Right lobe of liver (tissue), 6 donors: Measurements from ENCODE around the gene ACSBG1. TPM values are rescaled to one million over a fixed set of nuclear protein-coding genes. Genes with fewer than 3 reads are reported as not detected.

Experiments
- ATAC-seq, 4 donors: fragments of 200-7000 bp; cut with Tn5 transposase; one replicate each; pipeline ENCODE4 v1.9.1; 2020; ENCODE audit warnings: mild to moderate bottlenecking in 4 of 4, moderate library complexity in 4 of 4
- DNase-seq, 3 donors: peaks; one replicate each; pipeline ENCODE4 v3.0.0-alpha.2; 2020
- H3K27ac ChIP-seq, 3 donors: fragments of 200-600 bp; one replicate each; pipeline ENCODE4 v1.8.0; 2022
- H3K27me3 ChIP-seq, 2 donors: fragments of 200-600 bp; one replicate each; pipeline ENCODE4 v1.8.0; 2022
- H3K36me3 ChIP-seq, 4 donors: fragments of 200-600 bp; sonication (generic) in 1 of 4; one replicate each; pipeline versions ENCODE4 v1.5.1 to v1.8.0; 2017 to 2022; ENCODE audit warnings: control low read depth in 1 of 4
- H3K4me1 ChIP-seq, 4 donors: fragments of 200-600 bp; sonication (generic) in 1 of 4; one replicate each; pipeline versions ENCODE4 v1.5.1 to v1.8.0; 2017 to 2022; ENCODE audit warnings: control low read depth in 1 of 4
- H3K4me3 ChIP-seq, 3 donors: fragments of 200-600 bp; one replicate each; pipeline ENCODE4 v1.8.0; 2022
- H3K9me3 ChIP-seq, 4 donors: fragments of 200-600 bp; sonication (generic) in 1 of 4; one replicate each; pipeline versions ENCODE4 v1.5.1 to v1.8.0; 2017 to 2022; ENCODE audit warnings: control low read depth in 1 of 4
- CTCF ChIP-seq, 4 donors: fragments of 200-600 bp in 3 of 4; fragments of 450-650 bp in 1 of 4; IDR thresholded peaks; one replicate each; pipeline versions ENCODE4 v1.5.1 to v1.8.0; 2016 to 2022; ENCODE audit warnings: antibody characterized with exemption in 4 of 4, mild to moderate bottlenecking in 2 of 4
- POLR2A ChIP-seq: fragments of 450-650 bp; IDR thresholded peaks from one replicate; pipeline ENCODE4 v1.6.1; 2017; ENCODE audit warnings: antibody characterized with exemption, mild to moderate bottlenecking
- WGBS: methylation state at CpG from one replicate; pipeline ENCODE4 v1.1.6; 2018; ENCODE audit warnings: low coverage, low lambda C conversion rate; ENCODE audit not compliant: insufficient coverage; ENCODE audit errors: missing lambda C conversion rate; 5-methylcytosine and 5-hydroxymethylcytosine counted together
- intact Hi-C, 2 donors: fragments of 100-400 bp; cut with DNase I; formaldehyde crosslinking; loops; one replicate each; pipeline versions ENCODE4 v1.11.2 to v1.14.1; 2022
- total RNA-seq, 6 experiments: library from RNA; depleted of rRNA in 2 of 6; stranded (reverse); fragments of >200 nt in 2 of 6; fragmentation: NEBNext Ultra II Directional in 3 of 6; extraction: Animal tissue kit (Norgen Biotek cat#: 25700) in 3 of 6; gene quantifications; one replicate each; pipeline versions ENCODE4 v1.1.0 to v1.2.4, GENCODE V29; 2016 to 2023
- donor health status: DM: no; HTN: yes; CAD: no.
- donor health status: DM: no; HTN: no; CAD: no.
- donor health status: DM: no; HTN: no; CAD: no.
- donor health status: DM: no; HTN: yes; CAD: no.
- donor health status: DM: no; HTN: yes; CAD: no.

Gene ACSBG1
- total RNA-seq, 6 experiments from 2014 or later: not detected

GRCh38 chr15:78223396-78224022 lies 10.9 kb downstream of the ACSBG1 start:
- ATAC-seq (no peak), DNase-seq (no peak)
- TF ChIP-seq POLR2A: no peak
- TF ChIP-seq CTCF (IDR thresholded peaks at IDR 0.05): no peak
- H3K36me3 ChIP-seq: no peaks in the 10 kb centered on the region
- no peak overlapping the region for H3K4me3 ChIP-seq
- H3K27me3 ChIP-seq: no peaks in the 10 kb centered on the region
- intact Hi-C loops: no loop called here
- no peaks in the 10 kb centered on the region for H3K4me1 ChIP-seq
- no peak overlapping the region for H3K27ac ChIP-seq
- no peaks in the 10 kb centered on the region for H3K9me3 ChIP-seq
- WGBS: 50% methylated on average over 4 of the region's 4 CpGs

- 86% methylated on average over 5 of the region's 5 CpGs for WGBS
- Histone ChIP-seq H3K27ac (no peak overlapping the region), H3K36me3 (no peaks in the 10 kb centered on the region), H3K4me3 (no peak overlapping the region), H3K27me3 (no peaks in the 10 kb centered on the region), H3K9me3 (no peaks in the 10 kb centered on the region), H3K4me1 (no peaks in the 10 kb centered on the region)
- no peak for ATAC-seq
- TF ChIP-seq POLR2A (no peak), CTCF (IDR thresholded peaks at IDR 0.05) (no peak)
- intact Hi-C loops: no loop called here
- DNase-seq: no peak
These were observed 11.5 kb downstream of the ACSBG1 start for GRCh38 chr15:78222745-78223395.

- 67% methylated on average over 1 of the region's 1 CpG for whole genome bisulfite sequencing
- H3K9me3 ChIP-seq: no peaks in the 10 kb centered on the region
- no peak for DNase-seq
- intact Hi-C loops: no loop called here
- H3K27ac ChIP-seq: no peak overlapping the region
- H3K27me3 ChIP-seq: no peaks in the 10 kb centered on the region
- no peak overlapping the region for H3K4me3 ChIP-seq
- peaks cover 0 to 14% (median 6%) of the 10 kb centered on the region in 4 donors for H3K4me1 ChIP-seq
- H3K36me3 ChIP-seq: no peaks in the 10 kb centered on the region
- no peak for ATAC-seq
- TF ChIP-seq CTCF (IDR thresholded peaks at IDR 0.05) (no peak), POLR2A (no peak)
These were observed 13.7 kb downstream of the ACSBG1 start for GRCh38 chr15:78220713-78221112.

- 75% methylated on average over 3 of the region's 7 CpGs for WGBS
- Histone ChIP-seq H3K36me3 (no peaks in the 10 kb centered on the region), H3K4me1 (peaks cover 0 to 15% (median 6%) of the 10 kb centered on the region in 4 donors), H3K27me3 (no peaks in the 10 kb centered on the region), H3K27ac (peak overlapping the region in 1 of 3 donors; percentile 9), H3K9me3 (no peaks in the 10 kb centered on the region), H3K4me3 (no peak overlapping the region)
- no peak for TF ChIP-seq CTCF (IDR thresholded peaks at IDR 0.05)
- intact Hi-C loops: no loop called here
- ATAC-seq (peak; percentile 95 to 98 (median 98)), DNase-seq (peak; percentile 79 to 94 (median 89))
These were observed 17.9 kb downstream of the ACSBG1 start for GRCh38 chr15:78216276-78217104.
